ENCODE measurements around the gene PHRF1. TPM values are rescaled to one million over a fixed set of nuclear protein-coding genes. Genes with fewer than 3 reads are reported as not detected.
A peak's percentile ranks its signal among the peaks of the same experiment; 100 is the strongest.

Gene PHRF1
- total and polyA plus RNA-seq, 8 donors = 11.2 to 39.3 (median 14.8) TPM

DNA sequence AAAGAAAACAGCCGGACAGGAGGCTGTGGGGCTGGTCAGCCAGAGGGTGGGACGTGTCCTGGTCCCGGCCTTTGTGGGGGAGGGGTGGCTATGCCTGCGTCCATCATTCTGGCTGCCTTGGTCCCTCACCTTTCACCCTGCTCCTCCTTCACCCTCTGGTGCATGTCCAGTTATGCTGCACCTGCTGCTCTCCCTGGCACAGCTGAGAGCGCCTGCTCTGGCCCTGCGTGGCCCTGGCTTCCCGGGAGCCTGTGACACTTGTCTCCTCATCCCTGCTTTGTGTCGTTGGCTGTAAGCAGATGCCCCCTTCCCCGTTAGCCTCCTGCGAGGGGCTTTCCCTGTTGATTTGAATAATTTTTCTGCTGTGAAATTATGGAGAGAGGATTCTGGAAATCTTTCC lies 16.6 kb downstream of the PHRF1 start:
- 90 to 94% methylated on average over 10 of the region's 10 CpGs for WGBS, 2 donors
- FAIRE-seq (no peak), ATAC-seq (no peak), DNase-seq (no peak)
- intact Hi-C loops (cut with DNase I) = no loop called here
- H3K36me3 ChIP-seq = peaks cover 0 to 61% (median 21%) of the 10 kb centered on the region in 3 donors
- H3K4me1 ChIP-seq = no peaks in the 10 kb centered on the region
- TF ChIP-seq, protein P1, sequence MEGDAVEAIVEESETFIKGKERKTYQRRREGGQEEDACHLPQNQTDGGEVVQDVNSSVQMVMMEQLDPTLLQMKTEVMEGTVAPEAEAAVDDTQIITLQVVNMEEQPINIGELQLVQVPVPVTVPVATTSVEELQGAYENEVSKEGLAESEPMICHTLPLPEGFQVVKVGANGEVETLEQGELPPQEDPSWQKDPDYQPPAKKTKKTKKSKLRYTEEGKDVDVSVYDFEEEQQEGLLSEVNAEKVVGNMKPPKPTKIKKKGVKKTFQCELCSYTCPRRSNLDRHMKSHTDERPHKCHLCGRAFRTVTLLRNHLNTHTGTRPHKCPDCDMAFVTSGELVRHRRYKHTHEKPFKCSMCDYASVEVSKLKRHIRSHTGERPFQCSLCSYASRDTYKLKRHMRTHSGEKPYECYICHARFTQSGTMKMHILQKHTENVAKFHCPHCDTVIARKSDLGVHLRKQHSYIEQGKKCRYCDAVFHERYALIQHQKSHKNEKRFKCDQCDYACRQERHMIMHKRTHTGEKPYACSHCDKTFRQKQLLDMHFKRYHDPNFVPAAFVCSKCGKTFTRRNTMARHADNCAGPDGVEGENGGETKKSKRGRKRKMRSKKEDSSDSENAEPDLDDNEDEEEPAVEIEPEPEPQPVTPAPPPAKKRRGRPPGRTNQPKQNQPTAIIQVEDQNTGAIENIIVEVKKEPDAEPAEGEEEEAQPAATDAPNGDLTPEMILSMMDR (IDR thresholded peaks at IDR 0.05) = no peak
- H3K27ac ChIP-seq = no peak overlapping the region
- H3K27me3 ChIP-seq = no peaks in the 10 kb centered on the region
- H3K4me3 ChIP-seq = no peak overlapping the region
- no peaks in the 10 kb centered on the region for H3K9me3 ChIP-seq

DNA sequence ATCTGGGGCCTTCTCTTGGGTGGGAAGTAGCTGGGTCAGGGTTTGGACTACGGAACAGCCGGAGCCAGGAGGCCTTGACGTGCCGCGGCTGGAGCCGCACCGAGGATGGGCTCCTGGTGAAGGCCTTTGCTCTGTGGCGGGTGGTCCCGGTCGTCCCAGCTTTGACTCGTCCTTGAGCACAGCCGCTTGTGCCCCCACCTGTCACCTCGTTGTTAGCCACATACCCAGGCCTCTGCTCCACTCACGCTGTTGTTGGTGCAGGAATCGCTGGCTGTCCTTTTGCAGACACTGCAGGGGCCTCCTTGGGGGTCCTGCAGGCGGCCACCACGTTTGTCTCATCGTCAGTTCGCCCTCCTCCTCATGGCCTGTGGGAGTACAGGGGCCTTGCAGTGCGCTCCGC lies 17.1 kb downstream of the PHRF1 start:
- 91% methylated on average over 21 of the region's 21 CpGs for WGBS, 2 donors
- Histone ChIP-seq H3K36me3 (peaks cover 0 to 65% (median 16%) of the 10 kb centered on the region in 3 donors), H3K4me1 (no peaks in the 10 kb centered on the region), H3K9me3 (no peaks in the 10 kb centered on the region), H3K27me3 (no peaks in the 10 kb centered on the region), H3K4me3 (no peak overlapping the region), H3K27ac (no peak overlapping the region)
- intact Hi-C loops (cut with DNase I) = no loop called here
- TF ChIP-seq, protein P1 (IDR thresholded peaks at IDR 0.05) = no peak
- DNase-seq (no peak), ATAC-seq (no peak), FAIRE-seq (no peak)

DNA sequence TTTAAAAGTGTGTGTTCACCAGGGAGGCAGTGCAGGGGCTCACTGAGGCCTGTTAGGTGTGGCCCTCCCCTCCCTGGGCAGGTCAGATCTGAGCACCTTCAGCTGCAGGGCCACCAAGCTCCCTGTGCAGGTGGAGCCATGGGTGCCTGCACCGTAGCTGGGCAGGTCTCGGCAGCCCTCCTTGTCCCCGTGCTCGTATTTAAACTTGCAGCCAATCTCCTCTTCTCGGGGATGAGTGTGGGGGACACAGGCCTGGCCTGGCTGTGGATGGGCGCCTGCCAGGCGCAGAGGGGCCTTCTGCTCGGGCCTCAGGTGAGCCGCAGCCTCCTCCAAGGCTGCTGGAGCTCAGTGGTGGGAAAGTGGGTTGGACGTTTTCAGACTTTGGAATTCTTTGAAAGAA lies 19.1 kb downstream of the PHRF1 start:
- ATAC-seq = no peak
- WGBS, 2 donors = 92 to 94% methylated on average over 10 of the region's 10 CpGs
- Histone ChIP-seq H3K4me3 (no peak overlapping the region), H3K27me3 (no peaks in the 10 kb centered on the region), H3K36me3 (peaks cover 0 to 76% (median 24%) of the 10 kb centered on the region in 3 donors), H3K9me3 (no peaks in the 10 kb centered on the region), H3K27ac (no peak overlapping the region), H3K4me1 (no peaks in the 10 kb centered on the region)
- FAIRE-seq = no peak
- intact Hi-C loops (cut with DNase I) = no loop called here
- peak in 1 of 6 donors; percentile 36 for DNase-seq
- TF ChIP-seq, protein P1 (IDR thresholded peaks at IDR 0.05) = no peak

DNA sequence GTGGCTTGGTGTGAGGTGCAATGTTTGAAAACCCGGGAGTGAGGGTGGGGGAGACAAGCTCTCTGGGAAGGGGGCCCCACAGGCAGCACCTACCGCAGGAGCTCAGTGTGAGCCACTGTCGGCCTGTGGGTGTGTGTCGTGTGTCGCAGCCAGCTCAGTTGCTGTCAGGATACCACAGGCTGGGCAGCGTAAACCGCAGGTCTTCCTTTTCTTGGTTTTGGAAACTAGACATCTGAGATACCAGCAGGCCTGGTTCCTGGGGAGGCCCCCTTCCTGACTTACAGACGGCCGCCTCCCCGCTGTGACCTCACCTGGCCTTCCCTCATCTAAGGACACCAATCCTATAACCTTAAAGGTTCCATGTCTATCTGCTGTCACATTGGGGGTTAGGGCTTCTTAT lies 20.1 kb downstream of the PHRF1 start:
- 90 to 98% methylated on average over 10 of the region's 10 CpGs for WGBS, 2 donors

DNA sequence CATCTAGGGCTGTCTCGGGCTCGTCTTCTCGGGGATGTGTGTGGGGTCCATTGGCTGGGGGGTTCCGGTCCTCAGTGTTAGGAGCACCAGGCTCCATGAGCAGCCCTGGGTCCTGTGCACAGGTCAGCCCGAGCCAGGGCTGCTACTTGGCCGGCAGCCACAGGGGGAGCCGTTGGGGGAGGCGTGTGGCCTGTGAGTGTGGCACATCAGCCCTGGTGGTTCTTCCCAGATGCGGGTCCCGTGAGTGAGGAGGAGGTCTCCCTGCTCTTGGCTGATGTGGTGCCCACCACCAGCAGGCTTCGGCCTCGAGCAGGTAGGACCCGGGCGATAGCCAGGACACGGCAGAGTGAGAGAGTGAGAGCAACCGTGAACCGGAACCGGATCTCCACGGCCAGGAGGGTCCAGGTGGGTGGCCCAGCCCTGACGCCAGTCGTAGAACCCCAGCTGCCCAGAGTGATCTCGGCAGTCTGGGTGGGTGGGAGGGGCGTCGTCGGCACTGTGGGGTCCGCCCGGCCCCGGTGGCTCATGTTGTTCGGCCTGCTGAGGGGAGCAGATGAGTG lies 21.0 kb downstream of the PHRF1 start:
- Histone ChIP-seq H3K27me3 (no peaks in the 10 kb centered on the region), H3K27ac (no peak overlapping the region), H3K4me1 (no peaks in the 10 kb centered on the region), H3K9me3 (no peaks in the 10 kb centered on the region), H3K36me3 (peaks cover 0 to 73% (median 28%) of the 10 kb centered on the region in 3 donors), H3K4me3 (no peak overlapping the region)
- FAIRE-seq (no peak), ATAC-seq (no peak), DNase-seq (peak in 2 of 6 donors; percentile 41 to 66)
- 90 to 92% methylated on average over 29 of the region's 29 CpGs for WGBS, 2 donors
- TF ChIP-seq, protein P1 (IDR thresholded peaks at IDR 0.05) = no peak
- intact Hi-C loops (cut with DNase I) = no loop called here

More for the DNA sequence above, 20.1 kb downstream of the PHRF1 start:
- Histone ChIP-seq H3K4me1 (no peaks in the 10 kb centered on the region), H3K4me3 (no peak overlapping the region), H3K36me3 (peaks cover 0 to 69% (median 24%) of the 10 kb centered on the region in 3 donors), H3K9me3 (no peaks in the 10 kb centered on the region), H3K27me3 (no peaks in the 10 kb centered on the region), H3K27ac (no peak overlapping the region)
- intact Hi-C loops (cut with DNase I) = no loop called here
- FAIRE-seq (no peak), ATAC-seq (no peak), DNase-seq (peak in 1 of 6 donors; percentile 34)
- TF ChIP-seq, protein P1 (IDR thresholded peaks at IDR 0.05) = no peak

Measured in pancreas (tissue), 10 donors.